NCI-H1417 treated with DMSO at 0.1 percent for 48 hours (cell line): ENCODE results near the gene ZSWIM7.
"Not testable (repeated sequence)": the region's sequence is repeated elsewhere in the genome, so short reads cannot be mapped to it uniquely, and the experiment has no call there.

ENCODE experiments used
- DNase-seq: peaks from one replicate; lab custom pipeline; 2025; lab: John Stamatoyannopoulos, UW

The ZSWIM7 gene

GRCh38 chr17:15957206-15957605, 42.3 kb downstream of the ZSWIM7 start:
- DNase-seq, result no peak

- DNase-seq, result no peak
Observed at GRCh38 chr17:15955793-15956541, 43.5 kb downstream of the ZSWIM7 start.

- DNase-seq, result no peak
Observed at GRCh38 chr17:15954222-15954621, 45.3 kb downstream of the ZSWIM7 start.

- no peak for DNase-seq
Observed at GRCh38 chr17:15952916-15953790, 46.4 kb downstream of the ZSWIM7 start.

GRCh38 chr17:15952048-15952532, 47.4 kb downstream of the ZSWIM7 start:
- DNase-seq, result no peak

- DNase-seq, result no peak
Observed at GRCh38 chr17:15951368-15952047, 48.0 kb downstream of the ZSWIM7 start.

- no peak for DNase-seq
Observed at GRCh38 chr17:15947976-15948752, 51.3 kb downstream of the ZSWIM7 start.

GRCh38 chr17:15947271-15947670, 52.2 kb downstream of the ZSWIM7 start:
- DNase-seq, result no peak

GRCh38 chr17:15946611-15947120, 52.8 kb downstream of the ZSWIM7 start:
- no peak for DNase-seq

GRCh38 chr17:15945527-15946191, 53.8 kb downstream of the ZSWIM7 start:
- no peak for DNase-seq

- DNase-seq, result no peak
Observed at GRCh38 chr17:15944759-15945526, 54.6 kb downstream of the ZSWIM7 start, which contains the start of gene ADORA2B. ADORA2B (plus strand) TSS chr17:15945130; CDS start chr17:15945249, 119 bp downstream.

- no peak for DNase-seq
Observed at GRCh38 chr17:15943971-15944758, 55.3 kb downstream of the ZSWIM7 start.

GRCh38 chr17:15942207-15942833, 57.2 kb downstream of the ZSWIM7 start:
- no peak for DNase-seq

GRCh38 chr17:15941781-15942180, 57.7 kb downstream of the ZSWIM7 start:
- DNase-seq, result no peak

GRCh38 chr17:15936481-15936880, 63.0 kb downstream of the ZSWIM7 start:
- DNase-seq, result not testable (repeated sequence)

GRCh38 chr17:15935891-15936290, 63.6 kb downstream of the ZSWIM7 start:
- DNase-seq, result no peak

GRCh38 chr17:15934866-15935265, 64.6 kb downstream of the ZSWIM7 start:
- DNase-seq, result no peak

- DNase-seq, result no peak
Observed at GRCh38 chr17:15931394-15931793, 68.1 kb downstream of the ZSWIM7 start.

- DNase-seq, result no peak
Observed at GRCh38 chr17:15930426-15930825, 69.1 kb downstream of the ZSWIM7 start.
